ENCODE results near the gene MAST3.

Gene MAST3

DNA sequence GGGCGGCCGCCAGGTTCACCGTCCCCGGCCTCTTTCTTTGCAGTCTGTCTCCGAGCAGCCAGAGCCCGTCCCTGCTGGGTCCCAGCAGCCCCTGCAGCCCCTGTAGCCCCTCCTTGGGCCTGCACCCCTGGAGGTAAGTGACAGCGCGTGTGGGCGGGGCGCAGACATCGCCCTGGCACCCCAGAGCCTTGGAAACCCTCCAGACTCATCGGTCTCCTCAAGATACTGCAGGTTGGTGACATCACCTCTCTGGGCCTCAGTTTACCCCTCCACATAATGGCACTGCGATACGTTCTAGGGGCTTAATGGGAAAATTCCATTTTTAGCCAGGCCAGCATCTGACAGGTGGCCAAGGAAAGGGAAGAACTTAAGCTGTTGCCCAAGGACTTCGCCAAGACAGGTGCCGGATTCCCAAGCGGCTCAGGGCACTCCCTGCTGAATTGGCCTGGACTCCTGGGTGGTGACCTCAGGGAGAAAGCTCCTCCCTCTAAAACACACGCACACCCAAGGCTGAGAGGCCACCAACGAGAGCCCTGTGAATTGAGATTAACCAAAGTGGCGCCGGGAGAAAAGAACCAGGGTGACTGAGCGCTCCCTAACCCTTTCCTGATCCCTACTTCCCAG is 13.1 kb downstream of the MAST3 start:
- DNase-seq (ENCODE audit: low read depth in 2 of 2): no peak

DNA sequence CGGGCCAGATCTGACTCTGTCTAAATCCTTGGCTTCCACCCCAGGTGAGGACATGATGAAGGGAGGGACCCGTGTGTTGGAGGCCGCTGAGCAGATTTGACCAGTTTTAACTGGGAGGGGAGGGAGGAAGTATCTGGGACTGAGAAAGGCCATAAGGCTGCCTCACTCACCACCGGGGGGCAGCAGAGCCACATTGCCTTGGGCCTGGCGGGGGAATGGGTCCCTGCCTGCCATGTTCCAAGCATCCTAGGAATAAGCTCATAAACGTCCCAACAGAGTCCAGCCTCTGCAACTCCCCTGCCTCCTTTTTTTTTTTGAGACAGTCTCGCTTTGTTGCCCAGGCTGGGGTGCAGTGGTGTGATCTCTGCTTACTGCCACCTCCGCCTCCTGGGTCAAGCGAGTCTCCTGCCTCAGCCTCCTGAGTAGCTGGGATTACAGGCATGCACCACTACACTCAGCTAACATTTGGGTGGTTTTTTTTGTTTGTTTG is 15.5 kb downstream of the MAST3 start:
- DNase-seq (ENCODE audit: low read depth in 2 of 2): peak; percentile 54 to 66

DNA sequence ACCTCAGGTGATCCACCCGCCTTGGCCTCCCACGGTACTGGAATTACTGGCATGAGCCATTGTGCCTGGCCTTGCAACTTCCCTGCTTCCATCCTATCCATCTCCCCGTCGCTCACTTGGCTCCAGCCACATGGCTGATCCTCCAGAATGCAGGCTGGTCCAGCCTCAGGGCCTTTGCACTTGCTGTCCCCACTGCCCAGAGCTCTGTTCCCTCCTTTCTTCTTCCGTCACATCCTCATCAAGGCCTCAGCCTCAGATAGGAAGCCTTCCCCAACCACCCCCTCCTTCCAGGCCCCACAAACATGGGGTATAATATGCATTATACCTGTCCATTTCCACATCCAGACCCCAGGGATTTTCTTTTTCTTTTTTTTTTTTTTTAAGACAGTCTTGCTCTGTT is 16.2 kb downstream of the MAST3 start:
- no peak for DNase-seq (ENCODE audit: low read depth in 2 of 2)

DNA sequence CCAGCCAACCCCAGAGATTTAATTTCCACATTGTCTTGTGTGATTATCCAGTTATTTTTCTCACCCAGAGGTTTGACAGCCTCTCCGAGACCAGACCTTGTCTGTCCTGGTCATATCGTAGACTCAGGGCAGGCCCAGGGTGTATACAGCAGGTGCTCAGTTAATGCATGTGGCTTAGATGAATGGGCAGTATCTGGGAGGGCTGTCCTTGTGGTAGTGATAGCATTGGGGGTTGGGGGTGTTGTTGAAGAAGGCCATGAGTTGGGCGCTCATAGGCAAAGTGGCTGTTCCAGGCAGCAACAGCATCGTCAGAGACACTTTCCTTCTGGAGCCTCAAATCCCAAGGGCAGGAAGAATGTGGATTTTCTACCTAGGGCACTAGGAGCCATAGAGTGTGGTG is 16.9 kb downstream of the MAST3 start:
- DNase-seq (ENCODE audit: low read depth in 2 of 2): no peak

DNA sequence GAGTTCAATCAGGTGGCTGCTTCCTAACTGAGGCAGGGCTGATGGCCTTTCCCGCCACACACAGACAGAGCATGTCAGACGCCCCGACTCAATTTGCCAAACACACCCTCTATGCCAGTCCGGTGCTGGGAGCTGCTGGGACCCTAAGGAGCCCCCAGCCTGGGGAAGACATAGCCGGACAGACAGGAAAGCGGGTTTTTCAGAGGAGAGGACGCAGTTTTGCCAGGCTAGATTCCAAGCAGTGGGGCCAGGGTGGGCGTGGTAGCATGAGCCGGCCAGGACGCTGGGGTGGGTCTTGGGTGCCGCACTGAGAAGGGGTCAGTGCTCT is 19.8 kb downstream of the MAST3 start:
- no peak for DNase-seq (ENCODE audit: low read depth in 2 of 2)

DNA sequence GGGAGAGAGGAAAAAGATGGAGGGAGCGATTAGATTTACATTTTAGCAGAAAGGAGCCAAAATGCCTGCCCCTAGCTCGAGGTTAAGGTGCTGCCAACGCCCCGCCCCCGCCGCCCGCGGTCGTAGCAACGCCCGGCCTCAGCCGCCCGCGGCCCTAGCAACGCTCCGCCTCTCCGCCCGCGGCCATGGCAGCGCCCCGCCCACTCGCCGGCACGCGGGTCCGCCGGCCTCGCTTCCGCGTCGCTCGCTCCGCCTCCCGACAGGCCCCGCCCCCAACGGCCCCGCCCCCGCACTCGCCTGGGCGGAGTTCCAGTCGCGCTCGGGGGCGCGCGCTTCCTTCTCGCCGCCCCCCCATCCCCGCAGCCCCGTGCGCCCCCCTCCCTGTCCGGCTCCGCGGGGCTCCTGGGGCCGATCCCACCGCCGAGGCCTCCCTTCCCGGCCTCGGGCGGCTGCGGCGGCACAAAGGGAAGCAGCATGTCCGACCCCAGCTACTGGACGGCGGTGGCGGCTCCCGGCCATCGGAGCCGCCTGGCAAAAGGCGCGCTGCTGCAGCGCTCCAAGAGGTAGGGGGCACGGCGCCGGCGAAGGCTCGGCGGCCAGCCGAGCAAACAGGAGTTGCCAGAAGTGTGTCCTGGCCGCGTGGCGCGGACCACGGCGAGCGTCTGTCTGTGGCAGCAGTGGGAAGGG is 20.3 kb downstream of the MAST3 start:
- DNase-seq (ENCODE audit: low read depth in 2 of 2): peak; percentile 94

DNA sequence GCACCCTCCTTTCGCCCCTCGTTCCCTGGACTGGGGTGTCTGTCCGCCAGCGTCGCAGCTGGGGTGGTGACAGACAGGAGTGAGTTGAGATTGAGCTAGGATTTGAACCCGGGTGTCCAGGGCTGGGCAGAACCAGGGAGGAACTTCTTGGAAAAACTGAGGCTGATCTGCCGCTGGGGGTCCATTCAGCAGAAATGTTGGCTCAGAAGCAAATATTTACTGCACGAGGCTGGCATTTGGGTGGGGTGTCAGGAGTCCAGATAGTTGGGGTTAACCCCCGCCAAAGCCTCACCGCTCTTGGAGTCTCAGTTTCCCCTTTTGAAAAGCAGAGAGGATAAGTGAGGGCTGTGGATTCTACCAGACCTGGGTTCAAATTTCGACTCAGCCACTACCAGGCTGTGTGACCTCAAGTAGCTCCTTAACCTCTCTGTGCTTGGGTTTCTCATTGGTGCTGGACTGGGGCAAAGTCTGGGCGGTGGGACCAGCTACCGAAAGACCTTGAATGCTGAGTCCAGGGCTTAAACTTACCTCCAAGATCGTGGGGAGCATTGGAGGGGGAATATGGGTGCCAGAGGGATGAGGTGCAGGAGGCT is 20.9 kb downstream of the MAST3 start:
- DNase-seq (ENCODE audit: low read depth in 2 of 2): no peak

DNA sequence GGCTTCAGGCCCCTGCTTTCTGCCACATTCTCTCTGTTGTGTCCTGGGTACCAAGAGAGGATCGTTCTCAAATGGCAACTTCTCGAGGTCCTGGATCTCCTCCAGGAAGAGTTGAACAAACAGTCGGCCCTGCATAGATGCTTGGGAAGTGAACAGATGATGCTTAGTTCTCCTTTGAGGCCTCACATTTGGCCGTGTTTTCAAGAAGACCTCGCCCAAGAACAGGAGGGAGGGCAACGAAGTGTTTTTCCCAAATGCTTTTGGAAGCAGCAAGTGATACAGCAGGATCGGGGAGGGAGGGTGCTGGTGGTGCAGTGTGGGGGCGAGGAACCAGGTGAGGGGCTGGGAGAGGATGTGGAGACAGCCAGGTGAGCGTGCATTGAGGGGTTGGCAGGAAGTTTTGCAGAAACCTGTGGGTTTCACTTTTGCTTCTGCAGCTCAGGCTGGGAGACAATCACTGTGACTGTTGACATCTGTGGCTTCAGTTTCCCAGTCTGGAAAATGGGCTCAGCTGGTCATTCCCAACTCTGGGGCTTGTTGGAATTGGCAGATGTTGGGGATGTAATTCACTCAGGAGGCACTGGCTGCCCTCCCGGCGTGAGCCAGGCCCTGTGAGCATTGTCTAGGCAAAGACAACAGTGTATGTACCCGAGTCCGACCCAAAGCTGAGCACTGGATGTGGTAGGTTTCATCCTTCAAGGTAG is 21.6 kb downstream of the MAST3 start:
- DNase-seq (ENCODE audit: low read depth in 2 of 2): no peak

DNA sequence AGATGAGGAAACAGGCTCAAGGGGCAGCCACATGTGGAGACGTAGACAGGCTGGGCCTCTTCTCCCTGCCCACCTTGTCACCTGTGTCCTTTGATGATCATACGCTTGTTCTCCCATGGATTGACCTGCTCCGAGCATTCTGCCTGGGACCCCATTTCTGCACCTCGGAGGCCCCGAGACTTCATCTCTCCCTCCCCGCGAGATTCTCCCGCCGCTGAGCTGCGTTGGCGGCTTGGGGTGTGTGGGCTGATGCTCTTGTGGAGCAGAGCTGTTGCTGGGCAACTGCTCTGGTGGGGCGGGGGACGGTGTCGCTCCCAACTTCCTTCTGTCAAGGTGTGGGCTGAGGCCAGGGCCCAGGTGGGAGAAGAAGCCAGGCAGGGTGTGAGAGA is 22.1 kb downstream of the MAST3 start:
- no peak for DNase-seq (ENCODE audit: low read depth in 2 of 2)

DNA sequence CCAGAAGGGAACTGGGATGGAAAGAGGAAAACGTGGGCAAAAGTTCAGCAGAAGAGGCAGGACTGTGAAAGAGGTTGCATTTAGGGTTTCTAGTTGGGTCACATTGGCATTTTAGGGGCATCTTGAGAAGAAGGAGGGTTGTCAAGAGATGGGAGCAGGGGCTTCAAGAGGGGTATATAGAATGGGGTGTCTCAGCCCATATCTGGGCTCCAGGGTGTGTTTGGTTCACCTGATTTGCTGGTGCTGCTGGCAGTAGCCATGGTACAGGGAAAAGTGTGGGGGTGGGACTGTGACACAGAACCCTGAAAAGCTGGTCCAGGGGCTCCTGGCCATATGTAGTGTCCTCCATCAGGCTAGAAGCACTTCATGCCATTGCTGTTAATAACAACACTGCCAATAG is 22.5 kb downstream of the MAST3 start:
- DNase-seq (ENCODE audit: low read depth in 2 of 2): no peak

DNA sequence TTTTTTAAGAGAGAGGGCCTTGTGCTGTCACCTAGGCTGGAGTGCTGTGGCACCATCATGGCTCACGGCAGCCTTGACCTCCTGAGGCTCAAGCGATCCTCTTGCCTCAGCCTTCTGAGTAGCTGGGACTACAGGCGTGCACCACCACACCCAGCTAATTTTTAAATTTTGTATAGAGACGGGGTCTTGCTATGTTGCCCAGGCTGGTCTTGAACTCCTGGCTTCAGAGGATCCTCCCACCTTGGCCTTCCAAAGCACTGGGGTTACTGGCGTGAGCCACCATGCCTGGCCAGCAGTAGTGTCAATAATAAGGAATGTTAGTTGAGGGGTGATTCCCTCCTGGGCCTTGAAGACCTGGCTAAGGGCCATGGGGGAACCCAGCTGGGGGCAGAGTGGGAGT is 23.6 kb downstream of the MAST3 start:
- DNase-seq (ENCODE audit: low read depth in 2 of 2): no peak

DNA sequence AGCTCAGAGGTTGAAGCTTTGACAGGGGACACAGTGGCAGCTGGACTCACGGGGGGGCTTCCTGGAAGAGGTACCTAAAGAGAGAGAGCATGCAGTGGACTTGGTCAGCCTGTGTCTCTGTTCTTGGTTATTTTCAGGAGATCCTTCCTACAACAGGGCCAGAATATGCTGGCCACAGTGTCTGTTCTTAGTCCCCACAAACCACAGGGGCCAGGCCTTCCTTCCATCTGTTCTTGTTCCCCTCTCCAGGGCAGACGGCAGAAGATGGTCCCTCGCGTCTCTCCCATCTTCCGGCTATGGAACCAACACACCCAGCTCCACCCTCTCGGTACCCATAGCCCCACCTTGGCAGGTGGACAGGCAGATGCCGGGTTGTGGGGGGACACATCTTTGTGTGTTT is 24.8 kb downstream of the MAST3 start:
- no peak for DNase-seq (ENCODE audit: low read depth in 2 of 2)

DNA sequence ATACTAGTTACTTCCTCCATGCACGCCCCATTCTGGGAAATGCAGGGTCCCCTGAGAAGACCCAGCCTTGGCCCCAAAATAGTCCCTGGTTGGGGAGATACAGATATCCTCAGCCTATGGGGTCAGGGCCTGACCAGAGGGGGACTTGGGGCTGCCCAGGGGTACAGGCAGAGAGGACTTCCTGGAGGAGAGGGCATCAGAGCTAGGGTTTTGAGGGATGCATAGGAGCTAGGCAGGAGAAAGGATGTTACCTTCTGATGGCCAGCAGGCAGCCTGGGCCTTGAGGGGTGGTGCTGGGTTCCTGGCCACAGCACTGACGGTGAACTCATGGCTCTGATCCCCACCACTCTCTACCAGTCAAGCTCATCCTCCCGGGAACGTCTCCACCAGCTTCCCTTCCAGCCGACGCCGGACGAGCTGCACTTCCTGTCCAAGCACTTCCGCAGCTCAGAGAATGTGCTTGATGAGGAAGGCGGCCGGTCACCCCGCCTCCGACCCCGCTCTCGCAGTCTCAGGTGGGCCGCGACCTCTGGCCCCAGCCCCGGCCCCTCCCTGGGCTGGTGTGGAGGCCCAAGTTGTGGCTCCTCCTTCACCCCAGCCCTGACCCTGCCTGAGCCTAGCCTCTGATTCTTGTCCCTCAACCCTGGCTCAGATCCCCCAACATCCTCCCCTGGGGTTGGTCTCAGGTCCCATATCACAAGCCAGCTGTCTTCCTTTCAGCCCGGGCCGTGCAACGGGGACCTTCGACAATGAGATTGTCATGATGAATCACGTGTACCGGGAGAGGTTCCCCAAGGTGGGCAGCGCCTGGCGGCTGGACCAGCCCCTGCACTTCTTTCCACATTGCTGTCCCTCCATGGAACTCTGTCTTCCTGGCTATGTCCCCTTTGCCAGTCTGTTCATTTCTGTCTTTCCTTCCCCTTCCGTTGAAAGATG is 25.6 kb downstream of the MAST3 start:
- no peak for DNase-seq (ENCODE audit: low read depth in 2 of 2)

DNA sequence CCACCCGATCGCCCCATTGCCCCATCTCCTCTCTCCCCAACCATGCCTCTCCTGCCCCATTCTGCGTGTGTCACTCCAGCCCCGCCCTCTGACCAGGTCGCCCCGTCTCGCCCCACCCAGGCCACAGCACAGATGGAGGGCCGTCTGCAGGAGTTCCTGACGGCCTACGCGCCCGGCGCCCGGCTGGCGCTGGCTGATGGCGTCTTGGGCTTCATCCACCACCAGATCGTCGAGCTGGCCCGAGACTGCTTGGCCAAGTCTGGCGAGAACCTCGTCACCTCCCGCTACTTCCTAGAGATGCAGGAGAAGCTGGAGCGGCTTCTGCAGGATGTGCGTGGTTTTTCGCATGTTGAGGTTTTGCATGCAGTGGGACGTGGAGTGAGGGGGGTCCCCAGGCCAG is 26.2 kb downstream of the MAST3 start:
- no peak for DNase-seq (ENCODE audit: low read depth in 2 of 2)

DNA sequence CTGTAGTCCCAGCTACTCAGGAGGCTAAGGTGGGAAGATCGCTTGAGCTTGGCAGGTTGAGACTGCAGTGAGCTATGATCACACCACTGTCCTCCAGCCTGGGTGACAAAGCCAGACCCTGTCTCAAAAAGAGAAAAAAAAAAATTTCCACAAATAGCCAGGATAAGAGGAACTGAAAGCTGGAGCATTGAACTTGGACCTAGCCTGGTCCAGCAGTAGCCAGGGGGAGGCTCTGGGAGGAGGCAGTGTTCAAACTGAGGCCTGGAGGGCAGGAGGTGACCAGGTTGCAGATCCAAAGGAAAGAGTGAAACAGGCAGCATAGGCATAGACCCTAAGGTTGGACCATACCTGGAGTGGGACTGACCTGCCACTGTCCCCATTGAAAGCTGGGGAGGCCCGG is 28.5 kb downstream of the MAST3 start:
- DNase-seq (ENCODE audit: low read depth in 2 of 2): no peak

DNA sequence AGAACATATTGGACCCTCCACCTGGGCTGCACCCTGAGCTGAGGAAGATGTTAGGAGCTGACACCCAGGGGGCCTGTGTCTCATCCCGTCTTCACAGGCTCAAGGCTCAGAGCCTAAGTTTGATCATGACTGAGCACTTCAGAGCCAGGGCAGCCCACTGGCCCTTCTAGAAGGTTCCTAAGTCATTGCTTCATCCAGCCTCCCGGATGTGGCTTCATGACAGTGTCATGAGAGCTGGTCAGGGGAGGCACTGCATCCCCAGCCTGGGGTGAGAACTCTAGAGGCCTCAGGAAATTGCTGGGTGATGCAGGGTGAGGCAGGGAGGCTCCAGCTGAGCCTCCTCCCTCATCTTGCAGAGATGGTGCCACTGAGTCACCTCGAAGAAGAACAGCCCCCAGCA is 30.5 kb downstream of the MAST3 start:
- DNase-seq (ENCODE audit: low read depth in 2 of 2): no peak

DNA sequence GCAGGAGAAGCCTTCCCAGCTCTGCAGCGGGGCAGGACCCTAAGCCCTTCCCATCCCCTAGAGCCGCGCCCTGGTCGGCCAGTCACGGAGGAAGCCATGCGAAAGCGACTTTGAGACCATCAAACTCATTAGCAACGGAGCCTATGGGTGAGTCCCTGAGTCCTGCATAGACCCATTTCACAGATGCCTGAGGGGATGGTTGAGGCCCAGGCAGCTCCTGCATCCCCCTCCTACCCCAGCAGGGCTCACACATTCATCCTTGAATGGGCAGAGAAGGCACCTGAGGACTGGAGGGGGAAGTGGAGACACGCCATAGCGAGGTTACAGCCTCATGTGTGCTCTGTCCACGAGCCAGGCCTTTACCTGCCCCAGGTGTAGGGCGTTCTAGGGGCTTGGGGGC is 31.2 kb downstream of the MAST3 start:
- DNase-seq (ENCODE audit: low read depth in 2 of 2): no peak

DNA sequence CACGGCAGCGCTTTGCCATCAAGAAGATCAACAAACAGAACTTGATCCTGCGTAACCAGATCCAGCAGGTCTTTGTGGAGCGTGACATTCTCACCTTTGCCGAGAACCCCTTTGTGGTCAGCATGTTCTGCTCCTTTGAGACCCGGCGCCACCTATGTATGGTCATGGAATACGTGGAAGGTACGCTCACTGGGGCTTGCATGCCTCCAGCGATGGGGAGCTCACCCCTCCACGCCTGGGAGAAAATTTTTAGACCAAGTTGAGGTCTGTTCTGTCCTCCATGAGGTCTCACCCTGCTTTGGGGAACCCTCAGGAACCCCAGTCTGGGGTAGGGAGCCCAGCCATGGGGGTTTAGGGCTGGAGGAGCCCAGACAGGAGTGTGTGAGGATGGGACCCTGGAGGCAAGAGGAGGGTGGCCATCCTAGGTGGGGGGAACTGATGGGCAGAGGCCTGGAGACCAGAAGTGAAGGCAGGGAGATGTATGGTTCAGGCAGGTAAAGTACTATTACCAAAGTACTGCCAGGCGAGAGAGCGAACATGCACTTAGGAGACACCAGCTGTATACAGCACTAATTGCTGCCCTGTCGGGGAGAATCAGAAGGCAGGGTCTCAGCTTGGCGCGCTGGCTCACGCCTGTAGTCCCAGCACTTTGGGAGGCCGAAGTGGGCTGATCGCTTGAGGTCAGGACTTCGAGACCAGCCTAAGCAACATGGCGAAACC is 33.1 kb downstream of the MAST3 start:
- no peak for DNase-seq (ENCODE audit: low read depth in 2 of 2)

DNA sequence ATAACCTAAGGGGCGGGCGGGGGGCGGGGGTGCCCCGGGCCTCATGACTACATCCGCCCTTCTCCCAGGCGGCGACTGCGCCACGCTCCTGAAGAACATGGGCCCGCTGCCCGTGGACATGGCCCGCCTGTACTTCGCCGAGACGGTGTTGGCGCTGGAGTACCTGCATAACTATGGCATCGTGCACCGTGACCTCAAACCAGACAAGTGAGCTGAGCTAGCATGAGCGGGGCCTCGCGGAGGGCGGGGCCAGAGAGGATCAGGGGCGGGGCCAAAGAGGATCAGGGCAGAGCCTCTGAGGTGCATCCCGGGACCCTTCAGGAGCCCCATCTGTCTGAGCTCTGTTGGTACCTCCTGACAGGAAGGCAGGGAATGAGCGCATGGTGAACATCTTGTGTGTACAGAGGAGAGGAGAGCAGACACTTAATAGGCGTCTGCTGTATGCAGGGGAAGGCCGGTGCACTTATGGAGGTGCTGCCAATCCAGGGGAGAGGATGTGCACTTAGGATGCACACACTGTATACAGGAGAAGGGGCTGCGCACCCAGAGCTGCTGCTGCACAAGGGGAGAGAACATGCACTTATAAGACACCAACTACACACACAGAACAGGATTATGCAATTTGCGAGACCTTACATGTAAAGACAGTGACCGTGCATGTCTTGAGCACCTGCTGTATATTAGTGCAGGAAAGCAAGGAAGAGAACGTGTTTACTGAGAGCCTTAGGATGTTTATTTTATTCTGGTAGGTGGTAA is 34.4 kb downstream of the MAST3 start:
- DNase-seq (ENCODE audit: low read depth in 2 of 2): no peak
